Kidney glomerular epithelial cell (primary cell): ENCODE measurements around the gene GAP43.
A peak's percentile ranks its signal among the peaks of the same experiment; 100 is the strongest.

Experiments used
- DNase-seq: peaks from one replicate; lab custom pipeline; 2025; lab: John Stamatoyannopoulos, UW

Gene GAP43

GRCh38 chr3:115662356-115662755 lies 39.0 kb downstream of the GAP43 start:
- DNase-seq: no peak

GRCh38 chr3:115663414-115663813 lies 40.1 kb downstream of the GAP43 start:
- DNase-seq: no peak

GRCh38 chr3:115666081-115666480 lies 42.8 kb downstream of the GAP43 start:
- no peak for DNase-seq

- DNase-seq: no peak
Measured at GRCh38 chr3:115666920-115667737, 43.8 kb downstream of the GAP43 start.

- DNase-seq: no peak
Measured at GRCh38 chr3:115667738-115668065, 44.4 kb downstream of the GAP43 start.

- DNase-seq: no peak
Measured at GRCh38 chr3:115670911-115671310, 47.6 kb downstream of the GAP43 start.

- no peak for DNase-seq
Measured at GRCh38 chr3:115671761-115672455, 48.6 kb downstream of the GAP43 start.

GRCh38 chr3:115673881-115674280 lies 50.6 kb downstream of the GAP43 start:
- no peak for DNase-seq

GRCh38 chr3:115676336-115676735 lies 53.0 kb downstream of the GAP43 start:
- no peak for DNase-seq

GRCh38 chr3:115680803-115681345 lies 57.6 kb downstream of the GAP43 start:
- DNase-seq: no peak

GRCh38 chr3:115681736-115682135 lies 58.4 kb downstream of the GAP43 start:
- no peak for DNase-seq

- no peak for DNase-seq
Measured at GRCh38 chr3:115683305-115683704, 60.0 kb downstream of the GAP43 start.

- no peak for DNase-seq
Measured at GRCh38 chr3:115683773-115684172, 60.5 kb downstream of the GAP43 start.

- no peak for DNase-seq
Measured at GRCh38 chr3:115685097-115685496, 61.8 kb downstream of the GAP43 start.

GRCh38 chr3:115687721-115688120 lies 64.4 kb downstream of the GAP43 start:
- DNase-seq: no peak

- DNase-seq: no peak
Measured at GRCh38 chr3:115688418-115688817, 65.1 kb downstream of the GAP43 start.

GRCh38 chr3:115689928-115690327 lies 66.6 kb downstream of the GAP43 start:
- DNase-seq: no peak

- DNase-seq: no peak
Measured at GRCh38 chr3:115691964-115692363, 68.7 kb downstream of the GAP43 start.

GRCh38 chr3:115692887-115693524 lies 69.7 kb downstream of the GAP43 start:
- peak; percentile 75 for DNase-seq

GRCh38 chr3:115693868-115694267 lies 70.6 kb downstream of the GAP43 start:
- DNase-seq: no peak

- no peak for DNase-seq
Measured at GRCh38 chr3:115695090-115695489, 71.8 kb downstream of the GAP43 start.

GRCh38 chr3:115697263-115698053 lies 74.1 kb downstream of the GAP43 start:
- no peak for DNase-seq
